Ascending aorta (tissue), 2 donors: Measurements from ENCODE around the gene CR1. TPM values are rescaled to one million over a fixed set of nuclear protein-coding genes. Genes with fewer than 3 reads are reported as not detected.
A peak's percentile ranks its signal among the peaks of the same experiment; 100 is the strongest.
"Not testable (repeated sequence)": the region's sequence is repeated elsewhere in the genome, so short reads cannot be mapped to it uniquely, and the experiment has no call there.

Experiments
- DNase-seq, 2 donors: peaks; one replicate each; pipeline ENCODE4 v3.0.0-alpha.2; 2019; ENCODE audit warnings: low spot score in 2 of 2
- H3K27ac ChIP-seq, 2 donors: fragments of 200-600 bp; sonication (generic); one replicate each; pipeline ENCODE4 v1.5.1; 2016 to 2017; ENCODE audit warnings: mild to moderate bottlenecking in 1 of 2
- H3K27me3 ChIP-seq: fragments of 200-600 bp; sonication (generic); one replicate; pipeline ENCODE4 v1.5.1; 2017
- H3K36me3 ChIP-seq, 2 donors: fragments of 200-600 bp; sonication (generic); one replicate each; pipeline ENCODE4 v1.5.1; 2016
- H3K4me1 ChIP-seq, 2 donors: fragments of 200-600 bp; sonication (generic); one replicate each; pipeline ENCODE4 v1.5.1; 2016 to 2017; ENCODE audit warnings: mild to moderate bottlenecking in 1 of 2
- H3K4me3 ChIP-seq, 2 donors: fragments of 200-600 bp; sonication (generic); one replicate each; pipeline ENCODE4 v1.5.1; 2016 to 2017; ENCODE audit warnings: mild to moderate bottlenecking in 1 of 2
- H3K9me3 ChIP-seq, 2 donors: fragments of 200-600 bp; sonication (generic); one replicate each; pipeline ENCODE4 v1.5.1; 2016
- CTCF ChIP-seq, 3 experiments: fragments of 200-600 bp in 2 of 3; fragments of 450-650 bp in 1 of 3; sonication (generic) in 2 of 3; IDR thresholded peaks; one replicate each; pipeline ENCODE4 v1.5.1; 2016 to 2019; ENCODE audit warnings: antibody characterized with exemption in 3 of 3, mild to moderate bottlenecking in 1 of 3, moderate library complexity in 1 of 3
- intact Hi-C: fragments of 100-400 bp; cut with DNase I; formaldehyde crosslinking; loops from one replicate; pipeline ENCODE4 v1.15.1; 2023
- total RNA-seq: library from RNA; depleted of rRNA; stranded (reverse); fragments of >200 nt; gene quantifications from one replicate; pipeline ENCODE4 v1.1.0, GENCODE V29; 2016

The CR1 gene
- total RNA-seq, 1 donor from 2014 or later: 8.4 TPM

DNA sequence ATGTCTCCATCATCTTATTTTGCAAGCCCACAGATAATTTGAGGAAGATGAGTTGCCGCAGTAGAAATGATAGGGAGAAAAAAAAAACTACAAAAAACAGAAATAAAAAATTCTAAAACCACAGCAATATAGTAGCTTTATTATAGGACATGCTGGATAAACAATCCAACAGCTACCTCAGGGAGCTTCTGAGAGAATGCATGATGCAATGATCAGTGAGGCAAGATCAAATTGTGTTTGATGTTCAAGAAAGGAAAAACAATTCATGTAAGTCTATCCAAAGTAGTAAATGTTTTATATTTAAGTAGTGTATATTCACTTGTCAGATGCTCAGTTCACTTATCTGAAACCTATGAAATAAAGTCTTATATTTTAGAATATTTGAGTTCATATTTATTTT lies 155.6 kb downstream of the CR1 start:
- Histone ChIP-seq H3K9me3 (no peaks in the 10 kb centered on the region), H3K4me1 (no peaks in the 10 kb centered on the region), H3K36me3 (no peaks in the 10 kb centered on the region), H3K27ac (no peak overlapping the region), H3K27me3 (no peaks in the 10 kb centered on the region), H3K4me3 (no peak overlapping the region)
- no peak for TF ChIP-seq CTCF (IDR thresholded peaks at IDR 0.05)
- no peak for DNase-seq
- intact Hi-C loops: loop anchor here (10.0 kb wide), 1 partner anchor 143 kb away; no protein-coding TSS in a partner anchor

DNA sequence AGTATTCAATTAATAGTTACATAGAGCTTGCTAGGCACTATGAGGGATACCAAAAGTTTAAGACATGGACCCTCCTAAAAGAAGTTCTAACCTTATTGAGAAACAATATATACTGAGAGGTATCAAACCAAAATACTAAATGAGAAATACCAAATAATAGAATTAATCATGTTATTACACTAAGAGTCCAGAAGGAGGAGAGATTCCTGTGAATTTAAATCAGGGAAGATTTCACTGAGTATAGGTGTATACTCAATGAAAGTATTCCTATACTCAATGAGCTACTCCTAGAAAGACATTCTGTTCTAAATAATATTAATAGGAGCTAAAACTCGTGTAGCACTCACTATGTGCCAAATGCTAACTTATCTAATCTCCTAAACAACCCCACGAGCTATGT lies 158.4 kb downstream of the CR1 start:
- Histone ChIP-seq H3K36me3 (no peaks in the 10 kb centered on the region), H3K27ac (no peak overlapping the region), H3K9me3 (no peaks in the 10 kb centered on the region), H3K4me3 (no peak overlapping the region), H3K4me1 (no peaks in the 10 kb centered on the region), H3K27me3 (no peaks in the 10 kb centered on the region)
- TF ChIP-seq CTCF (IDR thresholded peaks at IDR 0.05): peak in 2 of 3 experiments; percentile 13 to 19
- no peak for DNase-seq
- intact Hi-C loops: loop anchor here (10.0 kb wide), 1 partner anchor 140 kb away; no protein-coding TSS in a partner anchor

- no peaks in the 10 kb centered on the region for H3K9me3 ChIP-seq
- no peak for DNase-seq
- intact Hi-C loops: loop anchor here (10.0 kb wide), 1 partner anchor 136 kb away; no protein-coding TSS in a partner anchor
- no peaks in the 10 kb centered on the region for H3K36me3 ChIP-seq
- no peak overlapping the region for H3K27ac ChIP-seq
- no peaks in the 10 kb centered on the region for H3K4me1 ChIP-seq
- H3K27me3 ChIP-seq: no peaks in the 10 kb centered on the region
- TF ChIP-seq CTCF (IDR thresholded peaks at IDR 0.05): no peak
- no peak overlapping the region for H3K4me3 ChIP-seq
Measured at GRCh38 chr1:207658408-207658807, 162.5 kb downstream of the CR1 start.

DNA sequence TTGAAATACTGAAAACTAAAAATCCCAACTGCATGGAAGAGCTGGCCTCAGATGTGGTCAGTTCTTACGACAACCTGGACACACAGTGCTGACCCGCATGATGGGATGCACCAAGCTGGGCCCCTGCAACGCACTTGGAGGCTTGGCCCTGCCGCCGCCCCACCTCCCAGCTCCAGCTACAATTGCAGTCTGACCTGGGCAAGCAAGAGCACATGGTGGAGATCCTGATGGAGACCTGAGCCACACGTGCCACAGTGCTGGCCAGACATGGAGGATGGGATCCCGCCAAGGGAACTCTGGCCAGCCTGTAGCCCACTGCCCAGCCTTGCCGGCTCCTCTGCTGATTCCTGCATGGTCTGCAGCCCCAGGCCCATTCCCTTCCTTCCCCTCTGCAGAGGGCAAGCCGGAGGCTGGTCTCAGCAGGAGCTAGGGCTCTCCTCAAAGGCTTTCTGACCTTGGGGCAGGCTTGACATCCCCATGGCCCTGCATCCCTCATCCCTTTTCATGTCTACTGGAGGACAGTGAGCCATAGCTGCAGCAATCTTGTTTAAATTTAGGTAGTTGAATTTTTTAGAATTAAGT lies 163.0 kb downstream of the CR1 start:
- no peak for TF ChIP-seq CTCF (IDR thresholded peaks at IDR 0.05)
- H3K4me3 ChIP-seq: no peak overlapping the region
- intact Hi-C loops: loop anchor here (10.0 kb wide), 1 partner anchor 136 kb away; no protein-coding TSS in a partner anchor
- H3K27me3 ChIP-seq: no peaks in the 10 kb centered on the region
- DNase-seq: no peak
- no peaks in the 10 kb centered on the region for H3K9me3 ChIP-seq
- no peaks in the 10 kb centered on the region for H3K4me1 ChIP-seq
- H3K36me3 ChIP-seq: no peaks in the 10 kb centered on the region
- no peak overlapping the region for H3K27ac ChIP-seq

DNA sequence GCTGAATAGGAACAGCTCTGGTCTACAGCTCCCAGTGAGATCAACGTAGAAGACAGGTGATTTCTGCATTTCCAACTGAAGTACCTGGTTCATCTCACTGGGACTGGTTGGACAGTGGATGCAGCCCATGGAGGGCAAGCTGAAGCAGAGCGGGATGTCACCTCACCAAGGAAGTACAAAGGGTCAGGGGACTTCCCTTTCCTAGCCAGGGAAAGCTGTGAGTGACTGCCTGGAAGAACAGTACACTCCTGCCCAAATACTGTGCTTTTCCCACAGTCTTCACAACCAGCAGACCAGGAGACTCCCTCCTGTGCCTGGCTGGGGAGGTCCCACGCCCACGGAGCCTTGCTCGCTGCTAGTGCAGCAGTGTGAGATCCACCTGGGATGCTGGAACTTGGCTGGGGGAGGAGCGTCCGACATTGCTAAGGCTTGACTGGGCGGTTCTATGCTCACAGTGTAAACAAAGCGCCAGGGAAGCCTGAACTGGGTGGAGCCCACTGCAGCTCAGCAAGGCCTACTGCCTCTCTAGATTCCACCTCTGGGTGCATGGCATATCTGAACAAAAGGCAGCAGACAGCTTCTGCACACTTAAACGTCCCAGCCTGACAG lies 163.7 kb downstream of the CR1 start:
- no peak overlapping the region for H3K27ac ChIP-seq
- TF ChIP-seq CTCF (IDR thresholded peaks at IDR 0.05): no peak
- DNase-seq: no peak
- H3K4me1 ChIP-seq: no peaks in the 10 kb centered on the region
- intact Hi-C loops: loop anchor here (10.0 kb wide), 1 partner anchor 135 kb away; no protein-coding TSS in a partner anchor
- no peaks in the 10 kb centered on the region for H3K9me3 ChIP-seq
- no peaks in the 10 kb centered on the region for H3K36me3 ChIP-seq
- H3K27me3 ChIP-seq: no peaks in the 10 kb centered on the region
- H3K4me3 ChIP-seq: no peak overlapping the region

- intact Hi-C loops, H3K36me3 ChIP-seq, H3K4me1 ChIP-seq: not testable (repeated sequence)
Measured at GRCh38 chr1:207661420-207661819, 165.5 kb downstream of the CR1 start.

More at GRCh38 chr1:207661420-207661819, 165.5 kb downstream of the CR1 start:
- not testable (repeated sequence) for H3K9me3 ChIP-seq, DNase-seq, H3K27ac ChIP-seq, H3K27me3 ChIP-seq, H3K4me3 ChIP-seq
